ENCODE measurements around the gene BEND4.

The BEND4 gene

GRCh38 chr4:42101446-42101975 is 50.9 kb downstream of the BEND4 start:
- peak; percentile 76 for DNase-seq

- DNase-seq: no peak
Observed at GRCh38 chr4:42088386-42088785, 64.1 kb downstream of the BEND4 start.

GRCh38 chr4:42083816-42084215 is 68.6 kb downstream of the BEND4 start:
- DNase-seq: no peak

GRCh38 chr4:42080306-42080705 is 72.1 kb downstream of the BEND4 start:
- DNase-seq: no peak

GRCh38 chr4:42078184-42078801 is 74.2 kb downstream of the BEND4 start:
- no peak for DNase-seq

- DNase-seq: no peak
Observed at GRCh38 chr4:42074294-42074693, 78.2 kb downstream of the BEND4 start.

GRCh38 chr4:42070463-42070862 is 82.0 kb downstream of the BEND4 start:
- DNase-seq: peak; percentile 31

- DNase-seq: no peak
Observed at GRCh38 chr4:42067264-42067663, 85.2 kb downstream of the BEND4 start.

GRCh38 chr4:42066402-42066801 is 86.1 kb downstream of the BEND4 start:
- no peak for DNase-seq
